ENCODE data around the gene ZNF397.

DNA sequence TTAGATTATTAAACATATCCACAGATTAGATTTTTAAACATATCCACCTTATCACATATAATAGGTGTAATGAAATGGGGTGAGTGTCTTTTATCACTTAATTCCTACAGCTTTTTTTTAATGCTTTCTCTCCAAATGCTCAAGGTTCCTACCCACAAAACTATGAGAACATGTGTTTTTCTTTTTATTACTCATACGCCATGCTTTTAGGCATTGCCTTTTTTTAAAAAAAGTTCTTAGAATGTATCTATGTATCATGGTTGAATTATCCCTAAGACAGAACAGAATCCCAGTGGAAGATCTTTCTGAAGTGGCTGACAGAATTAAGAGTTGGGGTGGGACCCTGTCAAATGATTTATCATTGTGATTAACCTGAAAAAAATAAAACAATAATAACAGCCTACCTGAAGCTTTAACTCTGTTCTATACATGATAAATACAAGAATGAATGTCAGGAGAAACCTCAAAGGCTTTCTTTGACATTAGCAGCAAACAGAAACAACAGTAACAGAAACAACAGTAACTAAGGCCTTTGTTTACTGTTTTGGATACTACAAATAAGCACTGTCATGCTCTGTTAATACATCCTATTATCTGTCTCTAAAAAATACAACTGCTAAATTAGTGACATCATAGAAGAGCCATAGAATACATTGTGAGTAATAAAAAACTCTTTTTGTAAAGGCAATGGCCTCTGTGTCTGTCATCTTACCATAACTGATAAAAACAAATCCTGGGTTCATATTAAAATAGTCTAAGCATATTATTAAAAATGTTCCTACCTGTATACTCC, 4.1 kb upstream of the ZNF397 start:
- TF ChIP-seq EZH2 (IDR thresholded peaks at IDR 0.05; ENCODE audit: borderline replicate concordance, insufficient read depth, low read depth, low read length, poor library complexity, severe bottlenecking): no peak
- TF ChIP-seq, protein P1, sequence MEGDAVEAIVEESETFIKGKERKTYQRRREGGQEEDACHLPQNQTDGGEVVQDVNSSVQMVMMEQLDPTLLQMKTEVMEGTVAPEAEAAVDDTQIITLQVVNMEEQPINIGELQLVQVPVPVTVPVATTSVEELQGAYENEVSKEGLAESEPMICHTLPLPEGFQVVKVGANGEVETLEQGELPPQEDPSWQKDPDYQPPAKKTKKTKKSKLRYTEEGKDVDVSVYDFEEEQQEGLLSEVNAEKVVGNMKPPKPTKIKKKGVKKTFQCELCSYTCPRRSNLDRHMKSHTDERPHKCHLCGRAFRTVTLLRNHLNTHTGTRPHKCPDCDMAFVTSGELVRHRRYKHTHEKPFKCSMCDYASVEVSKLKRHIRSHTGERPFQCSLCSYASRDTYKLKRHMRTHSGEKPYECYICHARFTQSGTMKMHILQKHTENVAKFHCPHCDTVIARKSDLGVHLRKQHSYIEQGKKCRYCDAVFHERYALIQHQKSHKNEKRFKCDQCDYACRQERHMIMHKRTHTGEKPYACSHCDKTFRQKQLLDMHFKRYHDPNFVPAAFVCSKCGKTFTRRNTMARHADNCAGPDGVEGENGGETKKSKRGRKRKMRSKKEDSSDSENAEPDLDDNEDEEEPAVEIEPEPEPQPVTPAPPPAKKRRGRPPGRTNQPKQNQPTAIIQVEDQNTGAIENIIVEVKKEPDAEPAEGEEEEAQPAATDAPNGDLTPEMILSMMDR (IDR thresholded peaks at IDR 0.05): no peak

Measured in B cell (primary cell).